ENCODE data around the gene ZNF846. TPM values are rescaled to one million over a fixed set of nuclear protein-coding genes. Genes with fewer than 3 reads are reported as not detected.

The ZNF846 gene
- total RNA-seq, 2 donors from 2014 or later = 44.0 to 54.6 TPM

DNA sequence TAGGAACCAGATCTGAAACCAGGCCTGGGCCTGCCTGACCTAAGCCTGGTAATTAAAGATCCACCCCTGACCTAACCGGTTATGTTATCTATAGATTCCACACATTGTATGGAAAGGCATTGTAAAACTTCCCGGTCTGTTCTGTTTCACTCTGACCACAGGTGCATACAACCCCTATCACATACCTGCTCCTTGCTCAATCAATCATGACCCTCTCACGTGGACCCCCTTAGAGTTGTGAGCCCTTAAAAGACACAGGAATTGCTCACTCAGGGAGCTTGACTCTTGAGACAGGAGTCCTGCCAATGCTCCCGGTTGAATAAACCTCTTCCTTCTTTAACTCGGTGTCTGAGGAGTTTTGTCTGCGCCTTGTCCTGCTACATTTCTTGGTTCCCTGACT lies 66.4 kb downstream of the ZNF846 start:
- H3K27ac ChIP-seq = no peak overlapping the region
- no peaks in the 10 kb centered on the region for H3K27me3 ChIP-seq (replicated peaks; ENCODE audit: insufficient read depth)
- no peak overlapping the region for H3K4me3 ChIP-seq
- TF ChIP-seq, protein P1, sequence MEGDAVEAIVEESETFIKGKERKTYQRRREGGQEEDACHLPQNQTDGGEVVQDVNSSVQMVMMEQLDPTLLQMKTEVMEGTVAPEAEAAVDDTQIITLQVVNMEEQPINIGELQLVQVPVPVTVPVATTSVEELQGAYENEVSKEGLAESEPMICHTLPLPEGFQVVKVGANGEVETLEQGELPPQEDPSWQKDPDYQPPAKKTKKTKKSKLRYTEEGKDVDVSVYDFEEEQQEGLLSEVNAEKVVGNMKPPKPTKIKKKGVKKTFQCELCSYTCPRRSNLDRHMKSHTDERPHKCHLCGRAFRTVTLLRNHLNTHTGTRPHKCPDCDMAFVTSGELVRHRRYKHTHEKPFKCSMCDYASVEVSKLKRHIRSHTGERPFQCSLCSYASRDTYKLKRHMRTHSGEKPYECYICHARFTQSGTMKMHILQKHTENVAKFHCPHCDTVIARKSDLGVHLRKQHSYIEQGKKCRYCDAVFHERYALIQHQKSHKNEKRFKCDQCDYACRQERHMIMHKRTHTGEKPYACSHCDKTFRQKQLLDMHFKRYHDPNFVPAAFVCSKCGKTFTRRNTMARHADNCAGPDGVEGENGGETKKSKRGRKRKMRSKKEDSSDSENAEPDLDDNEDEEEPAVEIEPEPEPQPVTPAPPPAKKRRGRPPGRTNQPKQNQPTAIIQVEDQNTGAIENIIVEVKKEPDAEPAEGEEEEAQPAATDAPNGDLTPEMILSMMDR (IDR thresholded peaks at IDR 0.05) = no peak
- no peaks in the 10 kb centered on the region for H3K36me3 ChIP-seq
- H3K4me1 ChIP-seq (ENCODE audit: control insufficient read depth in 1 of 2, low read depth in 2 of 2) = no peaks in the 10 kb centered on the region
- no peak for ATAC-seq (ENCODE audit: insufficient number of reproducible peaks, low FRiP score, low read depth)
- DNase-seq (ENCODE audit: low spot score) = no peak
- no peaks in the 10 kb centered on the region for H3K9me3 ChIP-seq

Other genes with a start within 250 kb of the ZNF846 start
- gene ZNF426, start 230.1 kb downstream of the ZNF846 start, total RNA-seq = 10 to 100 TPM; 10.6 to 17.9 TPM
- 10 to 100 TPM; 16.1 to 48.6 TPM for gene ZNF121, start 184.2 kb downstream of the ZNF846 start, total RNA-seq
- 10 to 100 TPM; 24.1 to 46.6 TPM for gene ZNF561, start 147.5 kb downstream of the ZNF846 start, total RNA-seq
- gene ZNF562, start 93.6 kb downstream of the ZNF846 start, total RNA-seq = 10 to 100 TPM; 13.3 to 35.6 TPM
- gene FBXL12, start 50.3 kb upstream of the ZNF846 start, total RNA-seq = 10 to 100 TPM; 28.9 to 64.8 TPM
- 100 to 1,000 TPM; 210 to 414 TPM for gene UBL5, start 59.2 kb upstream of the ZNF846 start, total RNA-seq
- 10 to 100 TPM; 76.5 to 79.4 TPM for gene PIN1, start 66.6 kb upstream of the ZNF846 start, total RNA-seq
- 10 to 100 TPM in 1 of 2 donors, 1 to 10 TPM in 1; 5.8 to 13.4 TPM for gene OLFM2, start 167.8 kb upstream of the ZNF846 start, total RNA-seq
- gene COL5A3, start 241.8 kb upstream of the ZNF846 start, total RNA-seq = 10 to 100 TPM; 11.1 to 14.3 TPM
- not detected for gene RDH8, start 244.7 kb upstream of the ZNF846 start, total RNA-seq

Measured in thoracic aorta (tissue), 2 donors.